Heart right ventricle (tissue), 16 donors: Measurements from ENCODE around the gene TPRG1. TPM values are rescaled to one million over a fixed set of nuclear protein-coding genes. Genes with fewer than 3 reads are reported as not detected.
A peak's percentile ranks its signal among the peaks of the same experiment; 100 is the strongest.

ENCODE experiments used
- ATAC-seq, 8 donors: fragments of 200-7000 bp; cut with Tn5 transposase; one replicate each; pipeline ENCODE4 v1.9.1; 2020; ENCODE audit warnings: mild to moderate bottlenecking in 8 of 8, moderate library complexity in 8 of 8, moderate number of reproducible peaks in 1 of 8
- DNase-seq, 2 donors: peaks; one replicate each; pipeline ENCODE4 v3.0.0-alpha.2; 2020
- H3K27ac ChIP-seq, 10 donors: fragments of 200-600 bp; sonication (generic) in 2 of 10; one replicate each; pipeline versions ENCODE4 v1.5.0 to v1.8.0; 2020 to 2022; ENCODE audit warnings: mild to moderate bottlenecking in 3 of 10
- H3K27me3 ChIP-seq, 7 donors: fragments of 200-600 bp; one replicate each; pipeline ENCODE4 v1.8.0; 2021 to 2022; ENCODE audit warnings: mild to moderate bottlenecking in 2 of 7
- H3K36me3 ChIP-seq, 9 donors: fragments of 200-600 bp; sonication (generic) in 1 of 9; one replicate each; pipeline versions ENCODE4 v1.5.0 to v1.8.0; 2020 to 2022; ENCODE audit warnings: mild to moderate bottlenecking in 2 of 9
- H3K4me1 ChIP-seq, 9 donors: fragments of 200-600 bp; sonication (generic) in 1 of 9; one replicate each; pipeline versions ENCODE4 v1.5.0 to v1.8.0; 2020 to 2022; ENCODE audit warnings: mild to moderate bottlenecking in 4 of 9
- H3K4me3 ChIP-seq, 10 donors: fragments of 200-600 bp; sonication (generic) in 2 of 10; one replicate each; pipeline versions ENCODE4 v1.5.0 to v1.8.0; 2020 to 2022; ENCODE audit warnings: mild to moderate bottlenecking in 7 of 10, moderate library complexity in 2 of 10
- H3K9me3 ChIP-seq, 11 donors: fragments of 200-600 bp in 10 of 11; sonication (generic) in 2 of 11; one replicate each; pipeline versions ENCODE4 v1.5.0 to v1.8.0; 2013 to 2022; ENCODE audit warnings: mild to moderate bottlenecking in 2 of 11, control low read depth in 1 of 11, moderate library complexity in 1 of 11
- WGBS, 2 donors: extraction: QIAGEN DNeasy Blood & Tissue Kit; methylation state at CpG; one replicate each; pipeline ENCODE4 v1.1.7; 2013; ENCODE audit warnings: inconsistent platforms in 1 of 2; 5-methylcytosine and 5-hydroxymethylcytosine counted together
- intact Hi-C, 10 donors: fragments of 100-400 bp; cut with DNase I; formaldehyde crosslinking; loops; one replicate each; pipeline versions ENCODE4 v1.11.1 to v1.14.2; 2022
- polyA plus RNA-seq, 2 donors: library from polyadenylated mRNA; stranded (reverse); fragments of 200-250 nt; gene quantifications; one replicate each; pipeline ENCODE4 v1.2.3, GENCODE V29; 2013
- total RNA-seq, 10 donors: library from RNA; stranded (reverse); fragmentation: NEBNext Ultra II Directional in 3 of 10; extraction: Animal tissue kit (Norgen Biotek cat#: 25700) in 3 of 10; gene quantifications; one replicate each; pipeline versions ENCODE4 v1.2.1 to v1.2.4, GENCODE V29; 2021 to 2023
- TF ChIP-seq, protein P1 (sequence below), 9 donors: fragments of 200-600 bp; sonication (generic) in 2 of 9; IDR thresholded peaks; one replicate each; pipeline versions ENCODE4 v1.5.0 to v1.8.0; 2021 to 2022; ENCODE audit warnings: antibody characterized with exemption in 9 of 9, mild to moderate bottlenecking in 5 of 9, moderate library complexity in 1 of 9
- donor health status: Arrhythmogenic right ventricular cardiomyopathy.
- donor health status: ischemic (EF 13 %, LVEDD 7.1; RV severe dilation, severe dysfunction).
- donor health status: healthy with polysubstance abuse.
- donor health status: DM: no; HTN: yes; CAD: no.
- donor health status: DM: no; HTN: no; CAD: no.
- donor health status: ischemic (EF 25% LVEDD 6.9; RV normal size, moderate dysfunction).
- donor health status: ischemic (EF 25% LVEDD 5.7; RV mildly dilated, moderate dysfunction).
- donor health status: healthy.
- donor health status: DM: yes; HTN: yes; CAD: no.
- donor health status: Ischemic cardiomyopathy.
- donor health status: ischemic (EF 35%, LVEDD 5.7; RV mildly dilated, moderate dysfunction).
- donor health status: nonischemic (EF 11% LVEDD 7.7; RV severe dilation, severe dysfunction).
- donor health status: DM: yes; HTN: yes; CAD: no.
- donor health status: PGD.
- donor health status: ischemic (EF 29% LVEDD 5.4; RV normal size, mild dysfunction).
- donor health status: nonischemic (EF 23%, LVEDD 6.1; RV moderate dilation, normal function).

TPRG1 gene
- total and polyA plus RNA-seq, 12 donors, result 0.62 to 3.1 (median 1.8) TPM

DNA sequence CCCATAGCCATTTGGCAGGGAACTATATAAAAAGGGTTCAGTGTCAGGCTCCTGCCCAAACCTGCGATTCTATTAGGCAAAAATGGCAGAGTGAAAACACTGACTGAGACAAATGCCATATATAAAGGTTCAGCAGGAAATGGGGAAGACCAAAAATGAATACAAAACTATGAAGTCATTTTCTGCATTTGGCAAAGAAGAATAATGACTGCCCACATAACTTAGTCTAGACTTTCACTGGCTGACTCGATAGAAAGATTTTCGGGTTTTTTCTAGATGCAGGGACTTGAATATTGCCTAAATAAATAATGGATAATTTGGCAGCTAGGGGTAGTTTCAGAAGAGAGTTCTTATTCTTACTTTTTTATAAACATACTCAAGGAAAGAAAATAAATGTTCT lies 178.0 kb downstream of the TPRG1 start:
- H3K36me3 ChIP-seq, result no peaks in the 10 kb centered on the region
- no peak overlapping the region for H3K4me3 ChIP-seq
- TF ChIP-seq, protein P1, sequence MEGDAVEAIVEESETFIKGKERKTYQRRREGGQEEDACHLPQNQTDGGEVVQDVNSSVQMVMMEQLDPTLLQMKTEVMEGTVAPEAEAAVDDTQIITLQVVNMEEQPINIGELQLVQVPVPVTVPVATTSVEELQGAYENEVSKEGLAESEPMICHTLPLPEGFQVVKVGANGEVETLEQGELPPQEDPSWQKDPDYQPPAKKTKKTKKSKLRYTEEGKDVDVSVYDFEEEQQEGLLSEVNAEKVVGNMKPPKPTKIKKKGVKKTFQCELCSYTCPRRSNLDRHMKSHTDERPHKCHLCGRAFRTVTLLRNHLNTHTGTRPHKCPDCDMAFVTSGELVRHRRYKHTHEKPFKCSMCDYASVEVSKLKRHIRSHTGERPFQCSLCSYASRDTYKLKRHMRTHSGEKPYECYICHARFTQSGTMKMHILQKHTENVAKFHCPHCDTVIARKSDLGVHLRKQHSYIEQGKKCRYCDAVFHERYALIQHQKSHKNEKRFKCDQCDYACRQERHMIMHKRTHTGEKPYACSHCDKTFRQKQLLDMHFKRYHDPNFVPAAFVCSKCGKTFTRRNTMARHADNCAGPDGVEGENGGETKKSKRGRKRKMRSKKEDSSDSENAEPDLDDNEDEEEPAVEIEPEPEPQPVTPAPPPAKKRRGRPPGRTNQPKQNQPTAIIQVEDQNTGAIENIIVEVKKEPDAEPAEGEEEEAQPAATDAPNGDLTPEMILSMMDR (IDR thresholded peaks at IDR 0.05), result no peak
- 71 to 79% methylated on average over 3 of the region's 3 CpGs for WGBS, 2 donors
- DNase-seq (no peak), ATAC-seq (peak in 1 of 8 donors; percentile 19)
- intact Hi-C loops, result no loop called here
- H3K4me1 ChIP-seq, result no peaks in the 10 kb centered on the region
- peak overlapping the region in 1 of 10 donors; percentile 24 for H3K27ac ChIP-seq
- H3K27me3 ChIP-seq, result no peaks in the 10 kb centered on the region
- no peaks in the 10 kb centered on the region for H3K9me3 ChIP-seq

DNA sequence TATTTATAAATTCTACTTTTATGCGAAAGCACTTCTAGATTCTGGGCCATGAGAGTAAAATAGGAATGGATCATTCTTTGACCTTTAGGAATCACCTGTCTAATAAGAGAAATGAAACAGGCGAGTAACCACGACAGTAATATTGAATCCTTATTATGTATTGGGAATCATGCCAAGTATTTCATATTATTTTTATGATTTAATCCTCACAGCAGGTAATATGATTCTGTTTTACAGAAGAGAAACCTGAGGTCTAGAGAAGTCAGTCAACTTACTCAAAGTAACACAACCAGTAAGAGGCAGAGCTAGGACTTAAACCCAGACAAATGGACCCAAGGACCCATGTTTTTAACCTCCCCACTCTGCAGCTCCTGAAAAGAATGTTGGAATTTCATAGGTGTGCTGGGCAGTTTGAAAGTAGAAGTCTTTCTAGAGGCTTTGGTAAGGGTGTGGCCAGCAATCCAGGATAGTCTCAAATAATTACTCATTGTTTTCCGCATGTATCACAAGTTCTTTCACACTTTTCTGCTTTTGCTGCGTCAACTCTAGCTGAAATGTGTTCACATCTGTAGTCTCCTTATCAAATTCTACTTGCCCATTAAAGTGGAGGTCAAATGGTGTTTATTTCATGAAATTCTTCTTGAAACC lies 181.7 kb downstream of the TPRG1 start:
- H3K9me3 ChIP-seq, result no peaks in the 10 kb centered on the region
- H3K4me3 ChIP-seq, result no peak overlapping the region
- intact Hi-C loops, result no loop called here
- H3K36me3 ChIP-seq, result no peaks in the 10 kb centered on the region
- no peaks in the 10 kb centered on the region for H3K27me3 ChIP-seq
- no peak for ATAC-seq
- 94 to 96% methylated on average over 5 of the region's 5 CpGs for WGBS, 2 donors
- DNase-seq, result no peak
- H3K4me1 ChIP-seq, result peaks cover 0 to 14% (median 0%) of the 10 kb centered on the region in 9 donors
- TF ChIP-seq, protein P1 (IDR thresholded peaks at IDR 0.05), result no peak
- H3K27ac ChIP-seq, result no peak overlapping the region

DNA sequence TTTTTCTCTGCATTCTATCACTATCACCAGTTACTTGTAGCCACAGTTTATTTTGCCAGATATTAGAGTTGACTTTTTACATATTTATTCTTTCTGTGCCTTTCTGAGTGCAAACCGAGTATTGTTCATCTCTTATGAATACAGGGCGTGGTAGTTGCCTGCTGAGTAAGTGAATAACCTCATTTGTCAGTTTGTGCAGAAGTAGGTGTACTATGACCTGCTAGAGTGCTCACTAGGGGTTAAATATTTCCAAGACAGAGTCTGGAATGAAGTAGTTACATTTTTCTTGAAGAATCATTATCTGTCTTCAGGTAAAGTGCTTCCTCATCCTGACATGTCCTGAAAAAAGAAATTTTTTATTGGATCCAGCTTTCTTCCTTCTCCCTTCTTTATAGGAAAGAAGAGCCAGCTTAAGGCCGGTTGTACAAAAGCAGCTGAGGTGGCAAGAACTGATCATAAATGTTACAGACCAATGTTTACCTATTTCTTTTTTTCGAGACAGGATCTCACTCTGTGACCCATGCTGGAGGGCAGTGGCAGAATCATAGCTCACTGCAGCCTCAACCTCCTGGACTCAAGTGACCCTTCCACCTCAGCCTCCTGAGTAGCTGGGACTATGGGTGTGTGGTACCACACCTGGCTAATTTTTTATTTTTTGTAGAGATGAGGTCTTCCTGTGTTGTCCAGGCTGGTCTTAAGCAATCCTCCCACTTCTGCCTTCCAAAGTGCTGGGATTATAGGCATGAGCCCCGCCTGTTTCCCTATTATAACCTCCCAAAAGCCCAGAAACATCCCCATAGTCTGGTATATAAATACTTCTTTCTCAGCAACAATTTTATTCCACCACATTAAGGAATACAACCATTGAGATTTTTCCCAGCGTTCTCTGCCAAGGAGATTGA lies 182.5 kb downstream of the TPRG1 start:
- Histone ChIP-seq H3K9me3 (no peaks in the 10 kb centered on the region), H3K36me3 (no peaks in the 10 kb centered on the region), H3K4me3 (no peak overlapping the region), H3K27ac (no peak overlapping the region), H3K4me1 (peaks cover 0 to 14% (median 0%) of the 10 kb centered on the region in 9 donors), H3K27me3 (no peaks in the 10 kb centered on the region)
- 84% methylated on average over 6 of the region's 6 CpGs for WGBS, 2 donors
- intact Hi-C loops, result no loop called here
- DNase-seq (no peak), ATAC-seq (no peak)
- TF ChIP-seq, protein P1 (IDR thresholded peaks at IDR 0.05), result no peak

GRCh38 chr3:189355115-189355480 lies 183.3 kb downstream of the TPRG1 start:
- no peak overlapping the region for H3K4me3 ChIP-seq
- H3K9me3 ChIP-seq, result no peaks in the 10 kb centered on the region
- no peak for ATAC-seq
- H3K36me3 ChIP-seq, result no peaks in the 10 kb centered on the region
- WGBS, 2 donors, result 74 to 76% methylated on average over 2 of the region's 2 CpGs
- TF ChIP-seq, protein P1 (IDR thresholded peaks at IDR 0.05), result no peak
- intact Hi-C loops, result no loop called here
- peaks cover 0 to 14% (median 0%) of the 10 kb centered on the region in 9 donors for H3K4me1 ChIP-seq
- no peaks in the 10 kb centered on the region for H3K27me3 ChIP-seq
- H3K27ac ChIP-seq, result peak overlapping the region in 1 of 10 donors; percentile 60
- DNase-seq, result no peak
